ENCODE data around the gene ITGAL. TPM values are rescaled to one million over a fixed set of nuclear protein-coding genes. Genes with fewer than 3 reads are reported as not detected.
"Not testable (repeated sequence)": the region's sequence is repeated elsewhere in the genome, so short reads cannot be mapped to it uniquely, and the experiment has no call there.

The ITGAL gene
- total and polyA plus RNA-seq, 4 donors: 14.4 to 48.1 (median 24.0) TPM

- 82 to 87% methylated on average over 3 of the region's 3 CpGs for WGBS, 2 donors
- DNase-seq: no peak
- peaks cover 0 to 9% (median 6%) of the 10 kb centered on the region in 5 donors for H3K4me1 ChIP-seq (ENCODE audit: control insufficient read depth in 5 of 5, insufficient read depth in 5 of 5, low read length in 5 of 5)
- H3K27ac ChIP-seq (ENCODE audit: low read depth in 1 of 2, low read length in 1 of 2): no peak overlapping the region
- TF ChIP-seq CTCF (IDR thresholded peaks at IDR 0.05; ENCODE audit: control extremely low read depth, extremely low read depth): no peak
- H3K36me3 ChIP-seq (ENCODE audit: control insufficient read depth in 4 of 4, insufficient read depth in 4 of 4, low read length in 4 of 4): peaks cover 0 to 6% (median 2%) of the 10 kb centered on the region in 4 donors
- no peak for ATAC-seq (ENCODE audit: insufficient read depth, low FRiP score)
- H3K4me3 ChIP-seq: no peak overlapping the region
- H3K9ac ChIP-seq (ENCODE audit: insufficient read depth in 1 of 2, low read length in 2 of 2): no peak overlapping the region
- H3K27me3 ChIP-seq (ENCODE audit: control insufficient read depth in 3 of 3, insufficient read depth in 3 of 3, low read length in 2 of 3): no peaks in the 10 kb centered on the region
- H3K9me3 ChIP-seq (ENCODE audit: control insufficient read depth in 4 of 4, insufficient read depth in 3 of 4, low read length in 3 of 4): peaks cover 0 to 5% (median 0%) of the 10 kb centered on the region in 4 donors
Observed at GRCh38 chr16:30449116-30449435, 23.5 kb upstream of the ITGAL start.

GRCh38 chr16:30452709-30453580 lies 19.6 kb upstream of the ITGAL start:
- 68 to 74% methylated on average over 20 of the region's 20 CpGs for WGBS, 2 donors
- not testable (repeated sequence) for H3K4me1 ChIP-seq (ENCODE audit: control insufficient read depth in 5 of 5, insufficient read depth in 5 of 5, low read length in 5 of 5); H3K9me3 ChIP-seq (ENCODE audit: control insufficient read depth in 4 of 4, insufficient read depth in 3 of 4, low read length in 3 of 4); H3K36me3 ChIP-seq (ENCODE audit: control insufficient read depth in 4 of 4, insufficient read depth in 4 of 4, low read length in 4 of 4); H3K27me3 ChIP-seq (ENCODE audit: control insufficient read depth in 3 of 3, insufficient read depth in 3 of 3, low read length in 2 of 3); H3K4me3 ChIP-seq; H3K9ac ChIP-seq (ENCODE audit: insufficient read depth in 1 of 2, low read length in 2 of 2); ATAC-seq (ENCODE audit: insufficient read depth, low FRiP score); DNase-seq; H3K27ac ChIP-seq (ENCODE audit: low read depth in 1 of 2, low read length in 1 of 2)

GRCh38 chr16:30456302-30456701 lies 16.2 kb upstream of the ITGAL start:
- Histone ChIP-seq H3K9ac (ENCODE audit: insufficient read depth in 1 of 2, low read length in 2 of 2) (no peak overlapping the region), H3K9me3 (ENCODE audit: control insufficient read depth in 4 of 4, insufficient read depth in 3 of 4, low read length in 3 of 4) (no peaks in the 10 kb centered on the region), H3K4me3 (no peak overlapping the region), H3K27me3 (ENCODE audit: control insufficient read depth in 3 of 3, insufficient read depth in 3 of 3, low read length in 2 of 3) (no peaks in the 10 kb centered on the region), H3K4me1 (ENCODE audit: control insufficient read depth in 5 of 5, insufficient read depth in 5 of 5, low read length in 5 of 5) (no peaks in the 10 kb centered on the region), H3K36me3 (ENCODE audit: control insufficient read depth in 4 of 4, insufficient read depth in 4 of 4, low read length in 4 of 4) (no peaks in the 10 kb centered on the region), H3K27ac (ENCODE audit: low read depth in 1 of 2, low read length in 1 of 2) (no peak overlapping the region)
- ATAC-seq (ENCODE audit: insufficient read depth, low FRiP score): no peak
- TF ChIP-seq CTCF (IDR thresholded peaks at IDR 0.05; ENCODE audit: control extremely low read depth, extremely low read depth): no peak
- 94 to 97% methylated on average over 1 of the region's 1 CpG for WGBS, 2 donors
- no peak for DNase-seq

- no peaks in the 10 kb centered on the region for H3K36me3 ChIP-seq (ENCODE audit: control insufficient read depth in 4 of 4, insufficient read depth in 4 of 4, low read length in 4 of 4)
- ATAC-seq (ENCODE audit: insufficient read depth, low FRiP score) (no peak), DNase-seq (no peak)
- 96 to 100% methylated on average over 1 of the region's 1 CpG for WGBS, 2 donors
- no peak overlapping the region for H3K27ac ChIP-seq (ENCODE audit: low read depth in 1 of 2, low read length in 1 of 2)
- H3K4me3 ChIP-seq: no peak overlapping the region
- no peaks in the 10 kb centered on the region for H3K4me1 ChIP-seq (ENCODE audit: control insufficient read depth in 5 of 5, insufficient read depth in 5 of 5, low read length in 5 of 5)
- no peaks in the 10 kb centered on the region for H3K27me3 ChIP-seq (ENCODE audit: control insufficient read depth in 3 of 3, insufficient read depth in 3 of 3, low read length in 2 of 3)
- H3K9ac ChIP-seq (ENCODE audit: insufficient read depth in 1 of 2, low read length in 2 of 2): no peak overlapping the region
- TF ChIP-seq CTCF (IDR thresholded peaks at IDR 0.05; ENCODE audit: control extremely low read depth, extremely low read depth): no peak
- no peaks in the 10 kb centered on the region for H3K9me3 ChIP-seq (ENCODE audit: control insufficient read depth in 4 of 4, insufficient read depth in 3 of 4, low read length in 3 of 4)
Observed at GRCh38 chr16:30457256-30457655, 15.3 kb upstream of the ITGAL start.

Measured in lung (tissue), 12 donors.